Neuron (in vitro differentiated cells): ENCODE measurements around the gene RASSF1.

Experiments used
- H2AFZ ChIP-seq: one replicate; pipeline ENCODE4 v1.6.1; 2013; ENCODE audit warnings: low read depth, mild to moderate bottlenecking, inconsistent platforms, low read length, moderate library complexity
- H3K27me3 ChIP-seq: one replicate; pipeline ENCODE4 v1.6.1; 2013; ENCODE audit warnings: low read length; ENCODE audit not compliant: insufficient read depth
- H3K36me3 ChIP-seq: one replicate; pipeline ENCODE4 v1.6.1; 2013; ENCODE audit warnings: low read length; ENCODE audit not compliant: insufficient read depth
- H3K4me1 ChIP-seq: one replicate; pipeline ENCODE4 v1.6.1; 2013; ENCODE audit warnings: low read length; ENCODE audit not compliant: insufficient read depth
- H3K4me3 ChIP-seq: 2 replicates; pipeline ENCODE4 v1.5.1; 2013; ENCODE audit warnings: mild to moderate bottlenecking, low read length, moderate library complexity
- H3K9me3 ChIP-seq: one replicate; pipeline ENCODE4 v1.6.1; 2013; ENCODE audit warnings: low read length

Gene RASSF1

DNA sequence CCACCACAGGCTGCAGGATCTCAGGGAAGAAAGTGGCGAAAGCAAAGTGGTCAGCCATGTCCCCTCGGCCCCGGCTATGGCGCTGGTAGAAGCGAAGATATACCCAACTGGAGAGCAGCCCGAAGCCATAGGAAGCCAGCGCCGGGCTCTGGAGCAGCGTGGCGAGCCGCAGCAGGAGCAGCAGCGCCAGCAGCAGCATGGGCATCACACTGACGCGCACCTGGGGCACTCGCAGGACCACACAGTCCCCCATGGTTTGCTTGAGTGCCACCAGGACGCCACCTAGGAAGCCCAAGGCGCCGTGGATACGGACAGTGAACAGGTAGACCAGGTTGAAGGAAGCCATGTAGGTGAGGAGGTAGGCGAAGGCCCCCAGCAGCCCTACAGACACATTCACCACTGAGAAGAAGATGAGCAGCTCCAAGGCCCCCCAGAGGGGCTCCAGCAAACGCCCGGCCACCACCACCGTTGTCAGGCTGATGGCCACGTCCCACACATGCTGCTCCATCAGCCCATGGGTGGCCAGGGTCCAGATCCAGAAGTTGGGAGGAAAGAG is 17.8 kb upstream of the RASSF1 start:
- H3K36me3 ChIP-seq = peaks cover 37% of the 10 kb centered on the region

DNA sequence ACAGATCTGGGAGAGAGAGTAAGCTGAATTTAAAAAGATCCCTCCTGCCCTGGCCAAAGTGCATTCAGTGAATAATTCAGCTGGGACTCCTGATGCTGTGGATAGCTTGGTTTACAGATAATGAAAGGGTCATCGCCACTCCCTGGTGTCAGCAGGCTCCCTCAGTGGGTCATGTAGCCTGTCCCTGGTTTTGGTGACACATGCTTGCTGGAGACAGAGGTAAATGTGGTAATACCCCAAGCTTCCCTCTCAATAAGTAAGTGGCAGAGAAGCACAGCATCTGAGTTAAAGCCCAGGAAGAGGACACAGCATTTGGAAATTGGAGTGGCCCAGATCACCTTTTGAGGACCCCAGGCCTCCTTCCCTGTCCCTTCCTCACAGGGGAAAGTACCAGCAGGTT is 16.8 kb upstream of the RASSF1 start:
- no peak overlapping the region for H2AFZ ChIP-seq
- H3K9me3 ChIP-seq = no peaks in the 10 kb centered on the region
- no peaks in the 10 kb centered on the region for H3K27me3 ChIP-seq
- H3K4me3 ChIP-seq = peak overlapping the region; percentile 80
- peaks cover 30% of the 10 kb centered on the region for H3K4me1 ChIP-seq
- H3K36me3 ChIP-seq = peaks cover 40% of the 10 kb centered on the region

More for the DNA sequence above, 17.8 kb upstream of the RASSF1 start:
- Histone ChIP-seq H3K4me3 (peak overlapping the region; percentile 80), H3K27me3 (peaks cover under 1% of the 10 kb centered on the region), H3K4me1 (peaks cover 30% of the 10 kb centered on the region), H3K9me3 (no peaks in the 10 kb centered on the region), H2AFZ (no peak overlapping the region)

DNA sequence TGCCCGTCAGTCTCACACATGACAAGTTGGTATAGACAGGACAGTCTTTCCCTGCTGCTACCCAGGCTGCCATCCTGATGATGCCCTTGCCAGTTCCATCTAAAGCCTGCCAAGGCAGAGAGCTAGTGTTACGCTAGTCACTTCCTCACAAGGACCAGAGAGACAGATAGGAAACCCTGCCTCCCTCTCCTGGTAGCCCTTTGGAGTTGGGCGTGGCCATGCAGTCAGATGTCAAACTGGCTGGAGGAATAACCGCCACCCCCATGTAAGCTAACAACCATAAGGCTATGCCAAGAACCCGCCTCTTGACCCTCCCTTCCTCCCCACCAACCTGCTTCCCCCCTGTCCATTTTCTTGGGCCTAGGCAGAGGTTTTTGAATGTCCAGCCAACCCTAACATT is 15.9 kb upstream of the RASSF1 start:
- no peak overlapping the region for H2AFZ ChIP-seq
- peak overlapping the region; percentile 80 for H3K4me3 ChIP-seq
- H3K36me3 ChIP-seq = peaks cover 40% of the 10 kb centered on the region
- peaks cover 32% of the 10 kb centered on the region for H3K4me1 ChIP-seq
- no peaks in the 10 kb centered on the region for H3K9me3 ChIP-seq
- no peaks in the 10 kb centered on the region for H3K27me3 ChIP-seq

DNA sequence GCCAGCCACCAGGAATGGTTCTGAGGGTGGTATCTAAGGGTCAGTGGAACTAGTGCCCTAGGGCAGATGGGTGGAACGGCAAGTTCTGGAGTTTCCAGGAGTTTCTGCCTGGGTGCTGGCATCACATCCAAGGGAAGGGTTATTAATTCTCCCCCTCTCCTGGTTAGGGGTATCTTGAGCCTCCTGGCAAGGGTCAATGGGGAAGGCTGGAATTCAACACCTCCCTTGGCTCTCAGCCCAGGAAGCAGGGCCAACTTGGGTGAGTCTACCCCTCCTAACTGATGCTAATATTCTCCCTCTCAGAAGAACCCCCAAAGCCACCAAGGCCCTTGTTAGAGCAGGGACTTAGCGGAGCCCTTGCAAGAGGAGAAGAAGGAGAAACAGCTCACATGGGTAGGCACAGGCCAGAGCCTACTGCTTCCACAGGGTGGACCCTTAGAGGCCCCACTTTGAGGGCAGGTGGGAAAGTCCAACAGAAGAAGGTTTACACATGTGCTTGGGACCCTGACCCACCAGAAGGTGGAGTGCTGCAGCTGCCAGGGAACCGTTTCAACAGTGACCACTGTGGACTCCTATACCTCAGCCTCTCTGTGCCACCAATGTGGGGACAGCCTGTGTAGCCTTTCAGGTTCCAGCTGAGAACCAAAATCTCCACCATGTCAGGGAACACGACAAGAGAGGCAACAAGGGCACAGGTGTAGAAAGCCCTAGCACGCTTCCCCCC is 15.4 kb upstream of the RASSF1 start:
- H3K4me3 ChIP-seq = peak overlapping the region; percentile 80
- H3K36me3 ChIP-seq = peaks cover 40% of the 10 kb centered on the region

DNA sequence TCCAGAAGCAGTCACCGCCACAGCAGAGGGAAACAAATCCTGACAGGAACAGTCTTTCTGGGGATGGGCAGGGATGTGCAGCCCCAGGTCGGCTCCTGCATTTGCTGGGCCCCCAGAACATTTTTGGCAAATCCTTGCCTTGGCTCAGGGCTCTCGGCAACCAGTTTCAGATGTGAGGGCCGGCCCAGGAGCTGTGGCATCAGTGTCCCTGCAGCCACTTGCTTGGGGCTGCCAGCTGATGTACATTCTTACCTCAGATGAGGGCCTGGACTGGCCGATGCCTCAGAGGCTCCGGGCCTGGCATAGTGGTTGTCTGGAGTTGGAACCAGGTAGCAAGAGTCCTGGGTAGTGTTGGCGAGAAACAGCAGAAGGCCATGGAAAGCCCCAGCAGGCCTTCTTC is 14.2 kb upstream of the RASSF1 start:
- Histone ChIP-seq H3K36me3 (peaks cover 40% of the 10 kb centered on the region), H3K9me3 (no peaks in the 10 kb centered on the region), H2AFZ (no peak overlapping the region), H3K27me3 (no peaks in the 10 kb centered on the region), H3K4me1 (peaks cover 44% of the 10 kb centered on the region), H3K4me3 (no peak overlapping the region)

More for the DNA sequence above, 15.4 kb upstream of the RASSF1 start:
- Histone ChIP-seq H3K4me1 (peaks cover 38% of the 10 kb centered on the region), H2AFZ (no peak overlapping the region), H3K9me3 (no peaks in the 10 kb centered on the region), H3K27me3 (no peaks in the 10 kb centered on the region)

DNA sequence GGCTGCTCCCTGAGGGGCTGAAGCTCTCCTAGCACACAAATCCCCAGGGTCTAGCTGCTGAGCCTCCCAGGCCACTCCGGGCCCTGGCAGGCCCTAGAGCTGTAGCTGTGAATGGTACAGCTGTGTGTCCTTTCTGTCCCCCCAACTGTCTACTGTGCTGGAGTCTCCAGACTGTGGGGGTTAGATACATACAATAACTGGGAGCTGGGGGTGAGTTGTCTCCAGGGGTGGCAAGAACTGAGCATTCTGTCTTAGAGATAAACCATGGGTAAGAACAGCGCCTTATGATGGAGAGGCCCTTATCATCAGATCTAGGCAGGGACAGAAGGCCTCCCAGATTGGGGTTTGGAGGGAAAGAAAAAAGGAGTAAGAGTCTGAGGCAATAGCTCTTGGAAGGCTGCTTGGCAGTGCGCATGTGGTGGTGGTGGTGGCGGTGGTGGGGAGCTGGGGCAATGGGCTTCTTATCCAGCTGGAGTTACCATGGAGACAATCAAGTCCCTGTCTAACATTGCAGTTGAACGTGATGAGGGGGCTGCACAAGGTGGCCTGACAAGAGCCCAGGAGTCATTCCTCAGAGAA is 13.6 kb upstream of the RASSF1 start:
- Histone ChIP-seq H3K9me3 (no peaks in the 10 kb centered on the region), H2AFZ (no peak overlapping the region), H3K4me1 (peaks cover 47% of the 10 kb centered on the region), H3K36me3 (peaks cover 40% of the 10 kb centered on the region), H3K4me3 (no peak overlapping the region), H3K27me3 (no peaks in the 10 kb centered on the region)

DNA sequence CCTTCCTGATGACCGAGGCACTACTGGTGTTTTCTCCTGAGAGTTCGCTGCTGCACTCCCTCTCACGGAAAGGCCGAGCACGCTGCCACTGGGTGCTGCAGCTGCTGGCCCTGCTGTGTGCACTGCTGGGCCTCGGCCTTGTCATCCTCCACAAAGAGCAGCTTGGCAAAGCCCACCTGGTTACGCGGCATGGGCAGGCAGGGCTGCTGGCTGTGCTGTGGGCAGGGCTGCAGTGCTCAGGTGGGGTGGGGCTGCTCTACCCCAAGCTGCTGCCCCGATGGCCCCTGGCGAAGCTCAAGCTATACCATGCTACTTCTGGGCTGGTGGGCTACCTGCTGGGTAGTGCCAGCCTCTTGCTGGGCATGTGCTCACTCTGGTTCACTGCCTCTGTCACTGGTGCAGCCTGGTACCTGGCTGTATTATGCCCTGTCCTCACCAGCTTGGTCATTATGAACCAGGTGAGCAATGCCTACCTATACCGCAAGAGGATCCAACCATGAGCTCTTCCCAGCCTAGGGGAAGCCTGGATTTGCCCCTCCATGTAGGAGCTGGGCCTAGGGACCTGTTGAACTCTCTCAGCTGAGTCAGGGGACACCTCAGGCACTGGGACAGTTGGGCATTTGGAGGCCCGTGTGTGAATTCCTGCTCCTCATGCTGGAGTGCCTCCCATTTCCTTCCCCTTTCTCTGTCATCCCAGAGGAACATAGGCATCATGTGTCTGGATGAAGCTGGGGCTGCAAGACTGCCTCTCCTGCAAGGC is 12.8 kb upstream of the RASSF1 start:
- Histone ChIP-seq H2AFZ (no peak overlapping the region), H3K36me3 (peaks cover 43% of the 10 kb centered on the region), H3K4me1 (peaks cover 45% of the 10 kb centered on the region), H3K27me3 (no peaks in the 10 kb centered on the region), H3K4me3 (no peak overlapping the region), H3K9me3 (no peaks in the 10 kb centered on the region)

DNA sequence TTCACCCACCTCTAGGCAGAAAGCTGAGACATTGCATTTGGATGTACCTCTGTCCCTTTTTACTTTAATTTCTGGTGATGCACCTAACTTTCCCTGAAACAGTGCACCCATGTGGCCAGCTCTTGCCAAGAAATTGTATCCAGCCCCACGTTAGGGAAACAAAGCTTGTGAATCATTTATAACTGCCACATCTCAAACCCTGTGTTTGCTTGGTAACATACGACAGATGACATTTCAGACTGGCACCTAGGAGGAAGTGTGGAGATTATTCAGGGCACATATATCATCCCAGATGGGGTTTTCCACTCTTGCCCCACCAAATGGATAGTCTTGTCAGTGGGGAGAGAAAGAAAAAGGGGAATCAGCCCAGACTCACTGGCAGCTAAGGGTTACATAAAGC is 12.1 kb upstream of the RASSF1 start:
- H3K4me3 ChIP-seq = no peak overlapping the region
- H2AFZ ChIP-seq = no peak overlapping the region
- H3K9me3 ChIP-seq = no peaks in the 10 kb centered on the region
- H3K27me3 ChIP-seq = no peaks in the 10 kb centered on the region
- H3K36me3 ChIP-seq = peaks cover 40% of the 10 kb centered on the region
- peaks cover 39% of the 10 kb centered on the region for H3K4me1 ChIP-seq

DNA sequence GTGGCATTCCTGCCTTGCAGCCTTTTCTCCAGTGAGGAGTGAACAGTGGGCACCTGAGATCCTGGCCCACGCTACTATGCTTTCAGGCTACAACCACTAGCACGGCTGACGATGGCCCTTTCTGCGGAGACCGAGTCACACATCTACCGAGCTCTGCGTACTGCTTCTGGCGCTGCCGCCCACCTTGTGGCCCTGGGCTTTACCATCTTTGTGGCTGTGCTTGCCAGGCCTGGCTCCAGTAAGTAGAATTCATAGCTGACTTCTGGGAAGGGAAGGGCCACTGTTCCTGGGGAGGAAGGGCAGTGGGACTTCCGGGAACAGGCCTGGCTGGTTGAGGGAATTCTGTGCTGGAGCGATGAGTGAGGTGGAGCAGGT is 10.7 kb upstream of the RASSF1 start:
- H3K9me3 ChIP-seq = no peaks in the 10 kb centered on the region
- H3K4me3 ChIP-seq = peak overlapping the region; percentile 69
- no peaks in the 10 kb centered on the region for H3K27me3 ChIP-seq
- H3K36me3 ChIP-seq = peaks cover 39% of the 10 kb centered on the region
- H2AFZ ChIP-seq = no peak overlapping the region
- H3K4me1 ChIP-seq = peaks cover 27% of the 10 kb centered on the region

DNA sequence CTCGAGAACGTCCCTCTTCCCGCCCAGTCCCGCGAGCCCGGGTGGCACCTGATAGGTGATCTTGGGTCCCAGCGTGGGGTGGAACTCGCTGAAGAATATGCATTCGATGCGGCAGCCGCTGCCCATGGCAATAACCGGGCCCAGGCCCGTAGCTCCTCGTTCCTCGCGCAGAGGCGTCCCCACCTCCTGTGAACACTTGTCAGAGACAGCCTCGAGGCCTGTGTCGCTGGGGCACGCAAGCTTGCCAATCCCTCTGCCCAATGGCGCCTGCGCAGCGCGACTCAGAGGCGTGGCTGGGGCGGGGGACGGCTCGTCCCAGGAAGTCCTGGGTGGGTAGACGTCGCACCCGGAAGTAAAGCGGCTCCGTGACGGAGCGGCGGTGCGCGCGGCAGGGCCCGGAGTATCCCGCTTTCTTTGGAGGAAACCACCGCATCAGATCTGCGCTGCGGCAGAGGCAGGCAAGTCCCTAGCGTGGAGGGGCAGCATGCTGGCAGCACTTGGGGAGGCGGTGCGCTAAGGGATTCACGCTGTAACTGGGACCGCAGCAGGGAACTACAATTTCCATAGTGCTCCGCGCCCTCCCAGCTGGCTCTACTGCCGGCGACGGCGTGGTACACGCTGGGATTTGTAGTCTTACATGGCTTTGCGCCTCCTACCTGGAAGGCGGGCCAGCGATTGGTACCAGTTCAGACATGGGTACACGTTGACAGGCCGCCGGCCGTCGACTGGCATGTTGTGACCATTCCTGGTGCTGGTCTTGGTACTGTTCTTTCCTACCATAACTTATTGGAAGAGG is 10.1 kb upstream of the RASSF1 start, which contains the start of the genes CYB561D2 and NPRL2:
TSS of gene CYB561D2 (plus strand) at position 336 of the 796 bp plus-strand sequence. CDS start 572 bp downstream, outside the sequence.
TSS of gene NPRL2 (minus strand) at position 249 of the 796 bp plus-strand sequence. CDS start at position 126, 123 bp downstream.
- peaks cover 35% of the 10 kb centered on the region for H3K36me3 ChIP-seq
- peak within 1 kb of the TSS; percentile 18 for H2AFZ ChIP-seq
- H3K27me3 ChIP-seq = no peaks in the 10 kb centered on the region
- H3K9me3 ChIP-seq = no peaks in the 10 kb centered on the region
- peak within 1 kb of the TSS; percentile 69 for H3K4me3 ChIP-seq
- peaks cover 21% of the 10 kb centered on the region for H3K4me1 ChIP-seq

DNA sequence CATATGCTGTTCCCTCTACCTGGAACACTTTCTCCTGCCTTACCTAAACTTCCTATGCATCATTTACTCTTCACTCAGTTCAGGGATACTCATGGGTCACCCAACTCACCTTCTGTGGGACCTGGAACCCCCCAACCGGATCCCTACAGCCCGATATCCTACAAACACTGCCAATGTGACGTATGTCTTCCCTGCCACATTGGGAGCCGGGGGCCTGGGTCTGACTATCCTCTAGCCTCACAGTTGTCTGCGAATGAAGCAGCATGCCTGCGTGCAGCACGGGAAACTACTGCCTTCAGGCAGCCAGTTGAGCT is 9.5 kb upstream of the RASSF1 start:
- peaks cover 2% of the 10 kb centered on the region for H3K27me3 ChIP-seq
- peak overlapping the region; percentile 69 for H3K4me3 ChIP-seq
- peaks cover 29% of the 10 kb centered on the region for H3K36me3 ChIP-seq
- H3K9me3 ChIP-seq = no peaks in the 10 kb centered on the region
- peaks cover 20% of the 10 kb centered on the region for H3K4me1 ChIP-seq
- peak overlapping the region; percentile 18 for H2AFZ ChIP-seq

DNA sequence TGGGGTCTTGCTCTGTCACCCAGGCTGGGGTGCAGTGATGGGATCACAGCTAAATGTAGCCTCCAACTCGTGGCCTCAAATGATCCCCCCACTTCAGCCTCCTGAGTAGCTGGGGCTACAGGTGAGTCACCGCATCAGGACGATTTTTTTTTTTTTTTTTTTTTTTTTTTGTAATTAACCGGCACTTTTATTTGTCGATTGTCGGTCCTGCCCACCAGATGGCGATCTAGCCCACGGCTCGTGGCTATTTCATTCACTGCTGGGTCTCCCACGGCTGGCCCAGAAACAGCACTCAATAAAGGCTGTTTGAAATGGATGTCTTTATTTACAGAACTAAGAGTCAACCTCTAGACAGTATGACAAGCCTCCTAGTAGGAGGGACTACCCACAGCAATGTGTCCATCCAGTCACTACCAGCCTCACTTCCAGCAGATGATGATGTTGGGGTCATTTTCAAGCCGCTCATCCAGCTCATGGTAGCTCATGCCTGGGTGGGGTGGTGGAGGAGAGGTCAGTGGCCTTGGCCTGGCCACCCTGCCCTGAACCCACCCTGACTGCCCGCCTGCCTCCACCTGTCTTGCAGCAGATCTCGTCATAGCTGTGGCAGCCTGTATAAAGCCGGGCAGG is 6.7 kb upstream of the RASSF1 start:
- Histone ChIP-seq H3K27me3 (peaks cover 26% of the 10 kb centered on the region), H3K4me3 (no peak overlapping the region), H3K9me3 (peaks cover 5% of the 10 kb centered on the region), H3K36me3 (peaks cover 10% of the 10 kb centered on the region), H2AFZ (no peak overlapping the region), H3K4me1 (peaks cover 20% of the 10 kb centered on the region)
